Ascending aorta (tissue), 2 donors: ENCODE results near the gene SPATA33. TPM values are rescaled to one million over a fixed set of nuclear protein-coding genes. Genes with fewer than 3 reads are reported as not detected.
"Not testable (repeated sequence)": the region's sequence is repeated elsewhere in the genome, so short reads cannot be mapped to it uniquely, and the experiment has no call there.

Source experiments
- DNase-seq, 2 donors: peaks; one replicate each; pipeline ENCODE4 v3.0.0-alpha.2; 2019; ENCODE audit warnings: low spot score in 2 of 2
- H3K27ac ChIP-seq, 2 donors: fragments of 200-600 bp; sonication (generic); one replicate each; pipeline ENCODE4 v1.5.1; 2016 to 2017; ENCODE audit warnings: mild to moderate bottlenecking in 1 of 2
- H3K27me3 ChIP-seq: fragments of 200-600 bp; sonication (generic); one replicate; pipeline ENCODE4 v1.5.1; 2017
- H3K36me3 ChIP-seq, 2 donors: fragments of 200-600 bp; sonication (generic); one replicate each; pipeline ENCODE4 v1.5.1; 2016
- H3K4me1 ChIP-seq, 2 donors: fragments of 200-600 bp; sonication (generic); one replicate each; pipeline ENCODE4 v1.5.1; 2016 to 2017; ENCODE audit warnings: mild to moderate bottlenecking in 1 of 2
- H3K4me3 ChIP-seq, 2 donors: fragments of 200-600 bp; sonication (generic); one replicate each; pipeline ENCODE4 v1.5.1; 2016 to 2017; ENCODE audit warnings: mild to moderate bottlenecking in 1 of 2
- H3K9me3 ChIP-seq, 2 donors: fragments of 200-600 bp; sonication (generic); one replicate each; pipeline ENCODE4 v1.5.1; 2016
- CTCF ChIP-seq, 3 experiments: fragments of 200-600 bp in 2 of 3; fragments of 450-650 bp in 1 of 3; sonication (generic) in 2 of 3; IDR thresholded peaks; one replicate each; pipeline ENCODE4 v1.5.1; 2016 to 2019; ENCODE audit warnings: antibody characterized with exemption in 3 of 3, mild to moderate bottlenecking in 1 of 3, moderate library complexity in 1 of 3
- intact Hi-C: fragments of 100-400 bp; cut with DNase I; formaldehyde crosslinking; loops from one replicate; pipeline ENCODE4 v1.15.1; 2023
- total RNA-seq: library from RNA; depleted of rRNA; stranded (reverse); fragments of >200 nt; gene quantifications from one replicate; pipeline ENCODE4 v1.1.0, GENCODE V29; 2016

SPATA33 gene
- total RNA-seq, 1 donor from 2014 or later = 0.21 TPM

GRCh38 chr16:89623511-89624261 lies 34.0 kb upstream of the SPATA33 start:
- no peak for DNase-seq
- no peaks in the 10 kb centered on the region for H3K9me3 ChIP-seq
- H3K36me3 ChIP-seq = no peaks in the 10 kb centered on the region
- H3K4me1 ChIP-seq = no peaks in the 10 kb centered on the region
- H3K27ac ChIP-seq = no peak overlapping the region
- intact Hi-C loops = no loop called here
- H3K27me3 ChIP-seq = no peaks in the 10 kb centered on the region
- H3K4me3 ChIP-seq = no peak overlapping the region
- TF ChIP-seq CTCF (IDR thresholded peaks at IDR 0.05) = no peak

GRCh38 chr16:89624777-89625761 lies 32.6 kb upstream of the SPATA33 start:
- Histone ChIP-seq H3K9me3 (no peaks in the 10 kb centered on the region), H3K27ac (no peak overlapping the region), H3K36me3 (no peaks in the 10 kb centered on the region), H3K4me1 (no peaks in the 10 kb centered on the region), H3K4me3 (no peak overlapping the region), H3K27me3 (no peaks in the 10 kb centered on the region)
- TF ChIP-seq CTCF (IDR thresholded peaks at IDR 0.05) = no peak
- no peak for DNase-seq
- intact Hi-C loops = no loop called here

- intact Hi-C loops = no loop called here
- no peak for TF ChIP-seq CTCF (IDR thresholded peaks at IDR 0.05)
- Histone ChIP-seq H3K27ac (no peak overlapping the region), H3K4me3 (no peak overlapping the region), H3K9me3 (no peaks in the 10 kb centered on the region), H3K4me1 (no peaks in the 10 kb centered on the region), H3K27me3 (no peaks in the 10 kb centered on the region), H3K36me3 (no peaks in the 10 kb centered on the region)
- no peak for DNase-seq
Observed at GRCh38 chr16:89629827-89630610, 27.6 kb upstream of the SPATA33 start.

GRCh38 chr16:89633064-89633631 lies 24.5 kb upstream of the SPATA33 start:
- no peaks in the 10 kb centered on the region for H3K27me3 ChIP-seq
- H3K9me3 ChIP-seq = no peaks in the 10 kb centered on the region
- no peak for DNase-seq
- H3K4me3 ChIP-seq = no peak overlapping the region
- no peak overlapping the region for H3K27ac ChIP-seq
- intact Hi-C loops = no loop called here
- H3K4me1 ChIP-seq = no peaks in the 10 kb centered on the region
- TF ChIP-seq CTCF (IDR thresholded peaks at IDR 0.05) = no peak
- H3K36me3 ChIP-seq = no peaks in the 10 kb centered on the region

DNA sequence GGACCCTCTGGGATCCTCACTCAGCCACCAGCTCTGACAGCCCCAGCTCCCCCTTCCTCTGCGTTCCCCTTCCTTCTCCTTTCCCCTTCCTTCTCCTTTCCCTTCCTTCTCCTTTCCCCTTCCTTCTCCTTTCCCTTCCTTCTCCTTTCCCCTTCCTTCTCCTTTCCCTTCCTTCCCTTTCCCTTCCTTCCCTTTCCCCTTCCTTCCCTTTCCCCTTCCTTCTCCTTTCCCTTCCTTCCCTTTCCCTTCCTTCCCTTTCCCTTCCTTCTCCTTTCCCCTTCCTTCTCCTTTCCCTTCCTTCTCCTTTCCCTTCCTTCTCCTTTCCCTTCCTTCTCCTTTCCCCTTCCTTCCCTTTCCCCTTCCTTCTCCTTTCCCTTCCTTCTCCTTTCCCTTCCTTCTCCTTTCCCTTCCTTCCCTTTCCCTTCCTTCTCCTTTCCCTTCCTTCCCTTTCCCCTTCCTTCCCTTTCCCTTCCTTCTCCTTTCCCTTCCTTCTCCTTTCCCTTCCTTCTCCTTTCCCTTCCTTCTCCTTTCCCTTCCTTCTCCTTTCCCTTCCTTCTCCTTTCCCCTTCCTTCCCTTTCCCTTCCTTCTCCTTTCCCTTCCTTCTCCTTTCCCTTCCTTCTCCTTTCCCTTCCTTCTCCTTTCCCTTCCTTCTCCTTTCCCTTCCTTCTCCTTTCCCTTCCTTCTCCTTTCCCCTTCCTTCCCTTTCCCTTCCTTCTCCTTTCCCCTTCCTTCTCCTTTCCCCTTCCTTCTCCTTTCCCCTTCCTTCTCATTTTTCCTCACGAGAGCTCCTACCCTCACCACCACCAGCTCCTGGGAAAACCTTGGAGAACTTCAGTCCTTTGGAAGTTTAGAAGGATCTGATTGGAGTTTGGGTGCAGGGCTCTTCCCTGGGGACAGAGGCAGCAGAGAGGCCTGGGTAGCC lies 22.9 kb upstream of the SPATA33 start:
- H3K36me3 ChIP-seq, H3K27ac ChIP-seq, H3K4me1 ChIP-seq, intact Hi-C loops, DNase-seq, H3K9me3 ChIP-seq, H3K4me3 ChIP-seq, H3K27me3 ChIP-seq: not testable (repeated sequence)
